Measurements from ENCODE around the gene TCP11. TPM values are rescaled to one million over a fixed set of nuclear protein-coding genes. Genes with fewer than 3 reads are reported as not detected.
"Not testable (repeated sequence)": the region's sequence is repeated elsewhere in the genome, so short reads cannot be mapped to it uniquely, and the experiment has no call there.

The TCP11 gene
- total RNA-seq, 2 experiments from 2014 or later, result not detected

- ChIA-PET POLR2A (no interaction called here), CTCF (interaction anchor here (2.2 to 2.4 kb wide), 3 partner anchors 10 to 91 kb away, joined by 6 to 10 read pairs (median 8); no protein-coding TSS in a partner anchor)
These were observed 8.9 kb upstream of the TCP11 start for GRCh38 chr6:35149891-35150566.

- CTCF ChIA-PET, result interaction anchor here (0.7 to 2.4 kb wide), 5 partner anchors 8 to 162 kb away, joined by 3 to 8 read pairs (median 4); no protein-coding TSS in a partner anchor
- POLR2A ChIA-PET, result interaction anchor here (0.5 to 1.0 kb wide), 2 partner anchors 52 to 107 kb away, joined by 3 read pairs; no protein-coding TSS in a partner anchor
These were observed 7.1 kb upstream of the TCP11 start for GRCh38 chr6:35148167-35148741.

GRCh38 chr6:35147486-35147885 lies 6.3 kb upstream of the TCP11 start:
- CTCF ChIA-PET, result interaction anchor here (1.1 to 2.3 kb wide), 6 partner anchors 8 to 111 kb away, joined by 3 to 11 read pairs (median 4); partner anchors contain the start of gene ZNF76
- POLR2A ChIA-PET, result no interaction called here

GRCh38 chr6:35147026-35147425 lies 5.9 kb upstream of the TCP11 start:
- ChIA-PET CTCF (interaction anchor here (0.7 to 2.3 kb wide), 7 partner anchors 26 to 112 kb away, joined by 3 to 11 read pairs (median 4); partner anchors contain the start of gene ZNF76), POLR2A (no interaction called here)

GRCh38 chr6:35146453-35146852 lies 5.3 kb upstream of the TCP11 start:
- ChIA-PET POLR2A (no interaction called here), CTCF (interaction anchor here (0.7 to 2.3 kb wide), 7 partner anchors 27 to 113 kb away, joined by 3 to 11 read pairs (median 4); partner anchors contain the start of gene ZNF76)

GRCh38 chr6:35145757-35146156 lies 4.6 kb upstream of the TCP11 start:
- CTCF ChIA-PET, result interaction anchor here (0.7 to 2.3 kb wide), 4 partner anchors 60 to 1205 kb away, joined by 3 to 11 read pairs (median 8); partner anchors contain the start of gene ZNF76
- POLR2A ChIA-PET, result no interaction called here

- CTCF ChIA-PET, result no interaction called here
- POLR2A ChIA-PET, result no interaction called here
These were observed 1.7 kb upstream of the TCP11 start for GRCh38 chr6:35142588-35143569.

GRCh38 chr6:35140639-35141006 lies 516 bp downstream of the TCP11 start:
- POLR2A ChIA-PET, result no interaction called here

GRCh38 chr6:35139924-35140638 lies 1.1 kb downstream of the TCP11 start:
- CTCF ChIA-PET, result interaction anchor here (0.8 to 2.1 kb wide), 16 partner anchors 8 to 165 kb away, joined by 3 to 10 read pairs (median 4); no protein-coding TSS in a partner anchor
- POLR2A ChIA-PET, result no interaction called here

More at GRCh38 chr6:35140639-35141006, 516 bp downstream of the TCP11 start:
- CTCF ChIA-PET, result interaction anchor here (1.0 to 2.1 kb wide), 11 partner anchors 10 to 157 kb away, joined by 3 to 10 read pairs (median 5); no protein-coding TSS in a partner anchor

GRCh38 chr6:35139470-35139869 lies 1.7 kb downstream of the TCP11 start:
- POLR2A ChIA-PET, result no interaction called here
- CTCF ChIA-PET, result interaction anchor here (0.6 to 2.1 kb wide), 16 partner anchors 9 to 1104 kb away, joined by 3 to 10 read pairs (median 4); no protein-coding TSS in a partner anchor

GRCh38 chr6:35138191-35138590 lies 2.9 kb downstream of the TCP11 start:
- CTCF ChIA-PET, result interaction anchor here (0.6 to 1.1 kb wide), 2 partner anchors 140 to 167 kb away, joined by 3 to 4 read pairs; no protein-coding TSS in a partner anchor
- POLR2A ChIA-PET, result not testable (repeated sequence)

GRCh38 chr6:35136185-35136584 lies 5.0 kb downstream of the TCP11 start:
- ChIA-PET POLR2A (no interaction called here), CTCF (interaction anchor here (0.6 kb wide), 1 partner anchor 12 kb away, joined by 4 read pairs; no protein-coding TSS in a partner anchor)

GRCh38 chr6:35128496-35128895 lies 12.6 kb downstream of the TCP11 start:
- CTCF ChIA-PET, result interaction anchor here (0.5 to 2.8 kb wide), 5 partner anchors 12 to 142 kb away, joined by 3 to 8 read pairs (median 4); no protein-coding TSS in a partner anchor

GRCh38 chr6:35128042-35128441 lies 13.1 kb downstream of the TCP11 start:
- POLR2A ChIA-PET, result no interaction called here
- CTCF ChIA-PET, result interaction anchor here (0.8 to 2.8 kb wide), 4 partner anchors 12 to 142 kb away, joined by 3 to 8 read pairs (median 5); no protein-coding TSS in a partner anchor

More at GRCh38 chr6:35128496-35128895, 12.6 kb downstream of the TCP11 start:
- POLR2A ChIA-PET, result no interaction called here

GRCh38 chr6:35124356-35124755 lies 16.8 kb downstream of the TCP11 start:
- ChIA-PET POLR2A (no interaction called here), CTCF (interaction anchor here (0.9 kb wide), 1 partner anchor 137 kb away, joined by 3 read pairs; no protein-coding TSS in a partner anchor)

- POLR2A ChIA-PET, result no interaction called here
- CTCF ChIA-PET, result interaction anchor here (0.7 kb wide), 1 partner anchor 164 kb away, joined by 4 read pairs; no protein-coding TSS in a partner anchor
These were observed 20.4 kb downstream of the TCP11 start for GRCh38 chr6:35120746-35121145.

- ChIA-PET POLR2A (no interaction called here), CTCF (no interaction called here)
These were observed 32.7 kb downstream of the TCP11 start for GRCh38 chr6:35108309-35108885.

- POLR2A ChIA-PET, CTCF ChIA-PET: not testable (repeated sequence)
These were observed 33.4 kb downstream of the TCP11 start for GRCh38 chr6:35107761-35108160.
